Eye (tissue), 1 donor: ENCODE measurements around the gene TRPV4.

Experiments used
- DNase-seq: peaks from one replicate; pipeline ENCODE4 v3.0.0-alpha.2; 2015

The TRPV4 gene

DNA sequence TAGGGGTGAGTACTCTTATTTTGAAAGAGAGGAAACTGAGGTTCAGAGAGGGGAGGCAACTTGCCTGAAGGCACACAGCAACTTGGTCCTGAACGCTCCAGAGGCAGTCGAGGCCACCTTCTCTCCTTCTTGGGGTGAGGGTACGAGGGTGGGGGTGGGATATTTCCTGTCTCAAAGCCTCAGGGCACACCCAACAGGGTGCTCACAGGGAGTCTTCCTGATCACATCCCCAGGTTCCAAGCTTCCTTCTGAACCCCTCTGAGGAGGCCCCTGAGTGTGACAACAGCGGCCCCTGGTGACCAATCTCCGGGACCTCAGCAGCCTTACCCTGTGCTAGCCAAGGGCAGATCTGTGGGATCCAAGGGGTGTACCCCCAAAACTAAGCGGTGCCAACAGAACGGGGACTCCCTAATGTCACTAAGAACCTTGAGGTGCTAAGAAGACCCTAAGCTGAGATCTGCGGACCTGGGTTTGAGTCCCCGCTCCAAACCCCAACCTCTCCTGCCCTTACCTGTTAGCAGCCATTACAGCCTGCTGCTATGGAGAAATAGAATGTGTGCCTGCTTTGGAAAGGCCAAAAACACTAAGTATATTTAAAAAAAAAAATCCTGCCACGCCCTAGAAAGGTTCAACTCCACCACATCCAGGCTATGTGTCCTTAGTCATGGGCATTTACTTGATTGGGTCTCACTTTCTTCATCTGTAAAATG, 57.9 kb downstream of the TRPV4 start:
- DNase-seq = peak; percentile 91

GRCh38 chr12:109773384-109774011, 59.7 kb downstream of the TRPV4 start:
- no peak for DNase-seq

- DNase-seq = no peak
Observed at GRCh38 chr12:109772622-109773321, 60.4 kb downstream of the TRPV4 start.

GRCh38 chr12:109771746-109772621, 61.2 kb downstream of the TRPV4 start:
- DNase-seq = no peak

GRCh38 chr12:109770861-109771670, 62.1 kb downstream of the TRPV4 start:
- no peak for DNase-seq

GRCh38 chr12:109770104-109770860, 62.9 kb downstream of the TRPV4 start:
- no peak for DNase-seq

DNA sequence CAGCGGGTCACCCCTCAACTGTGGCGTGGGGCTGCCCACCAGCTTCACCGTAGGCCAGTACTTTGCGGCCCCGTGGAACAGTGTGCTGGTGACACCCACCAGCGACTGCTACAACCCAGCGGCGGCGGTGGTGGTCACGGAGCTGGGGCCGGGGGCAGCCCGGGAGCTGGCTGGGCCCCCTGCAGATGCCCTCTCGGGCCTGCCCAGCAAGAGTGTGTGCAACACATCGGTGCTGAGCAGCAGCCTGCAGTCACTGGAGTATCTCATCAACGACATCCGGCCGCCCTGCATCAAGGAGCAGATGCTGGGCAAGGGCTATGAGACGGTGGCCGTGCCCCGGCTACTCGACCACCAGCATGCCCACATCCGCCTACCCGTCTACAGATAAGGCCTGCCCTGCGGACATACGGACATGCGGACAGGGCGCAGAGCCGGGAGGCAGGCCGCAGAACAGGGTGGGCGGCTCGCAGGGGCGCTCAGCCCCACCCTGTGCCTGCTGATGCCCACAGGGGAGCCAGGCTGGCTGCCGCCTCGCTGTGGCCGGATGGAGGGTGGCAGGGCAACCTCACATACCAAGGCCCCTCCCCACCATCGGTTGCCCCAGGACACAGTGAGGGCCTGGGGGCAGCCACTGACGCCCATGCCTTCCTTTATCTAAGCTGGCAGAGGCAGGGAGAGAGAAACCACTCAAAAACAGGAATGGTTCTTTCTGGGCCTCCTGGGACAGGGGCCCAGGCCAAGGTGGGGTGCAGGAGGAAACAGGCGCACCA, 64.1 kb downstream of the TRPV4 start:
- DNase-seq = no peak

DNA sequence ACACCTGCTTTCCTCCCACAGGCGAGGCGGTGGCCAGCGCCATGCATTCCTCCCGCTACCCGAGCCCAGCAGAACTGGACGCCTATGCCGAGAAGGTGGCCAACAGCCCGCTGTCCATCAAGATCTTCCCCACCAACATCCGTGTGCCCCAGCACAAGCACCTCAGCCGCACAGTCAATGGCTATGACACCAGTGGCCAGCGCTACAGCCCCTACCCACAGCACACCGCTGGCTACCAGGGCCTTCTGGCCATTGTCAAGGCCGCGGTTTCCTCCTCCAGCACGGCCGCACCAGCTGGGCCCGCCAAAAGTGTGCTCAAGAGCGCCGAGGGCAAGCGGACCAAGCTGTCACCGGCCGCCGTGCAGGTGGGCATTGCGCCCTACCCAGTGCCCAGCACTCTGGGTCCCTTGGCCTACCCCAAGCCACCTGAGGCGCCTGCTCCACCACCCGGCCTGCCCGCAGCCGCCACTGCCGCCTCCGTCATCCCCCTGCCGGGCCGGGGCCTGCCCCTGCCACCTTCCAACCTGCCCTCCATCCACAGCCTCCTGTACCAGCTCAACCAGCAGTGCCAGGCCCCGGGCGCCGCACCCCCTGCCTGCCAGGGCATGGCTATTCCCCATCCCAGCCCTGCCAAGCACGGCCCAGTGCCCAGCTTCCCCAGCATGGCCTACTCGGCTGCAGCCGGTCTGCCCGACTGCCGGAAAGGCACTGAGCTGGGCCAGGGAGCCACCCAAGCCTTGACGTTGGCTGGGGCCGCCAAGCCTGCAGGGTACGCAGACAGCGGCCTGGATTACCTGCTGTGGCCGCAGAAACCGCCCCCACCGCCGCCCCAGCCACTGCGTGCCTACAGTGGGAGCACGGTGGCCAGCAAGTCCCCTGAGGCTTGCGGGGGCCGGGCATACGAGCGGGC, 65.0 kb downstream of the TRPV4 start:
- no peak for DNase-seq

- DNase-seq = no peak
Observed at GRCh38 chr12:109767456-109767855, 65.7 kb downstream of the TRPV4 start.

GRCh38 chr12:109766251-109766778, 66.9 kb downstream of the TRPV4 start:
- no peak for DNase-seq

- no peak for DNase-seq
Observed at GRCh38 chr12:109765446-109765810, 67.8 kb downstream of the TRPV4 start.

GRCh38 chr12:109764776-109765445, 68.3 kb downstream of the TRPV4 start:
- DNase-seq = no peak

DNA sequence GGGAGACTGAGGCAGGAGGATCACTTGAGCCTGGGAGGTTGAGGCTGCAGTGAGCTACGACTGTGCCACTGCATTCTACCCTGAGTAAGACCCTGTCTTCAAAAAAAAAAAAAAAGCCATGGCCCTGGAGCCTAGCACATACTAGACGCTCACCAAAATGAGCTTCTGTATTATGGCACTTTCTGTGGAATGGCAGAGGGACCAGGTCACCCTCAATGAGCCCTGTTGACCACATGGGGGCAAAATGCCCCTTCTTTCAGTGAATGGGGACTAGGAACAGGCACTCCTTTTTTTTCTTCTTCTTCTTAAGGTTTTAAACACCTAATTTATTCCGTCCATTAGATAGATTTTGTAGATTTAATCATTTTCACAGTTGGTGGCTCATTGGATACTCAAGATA, 69.1 kb downstream of the TRPV4 start:
- no peak for DNase-seq

DNA sequence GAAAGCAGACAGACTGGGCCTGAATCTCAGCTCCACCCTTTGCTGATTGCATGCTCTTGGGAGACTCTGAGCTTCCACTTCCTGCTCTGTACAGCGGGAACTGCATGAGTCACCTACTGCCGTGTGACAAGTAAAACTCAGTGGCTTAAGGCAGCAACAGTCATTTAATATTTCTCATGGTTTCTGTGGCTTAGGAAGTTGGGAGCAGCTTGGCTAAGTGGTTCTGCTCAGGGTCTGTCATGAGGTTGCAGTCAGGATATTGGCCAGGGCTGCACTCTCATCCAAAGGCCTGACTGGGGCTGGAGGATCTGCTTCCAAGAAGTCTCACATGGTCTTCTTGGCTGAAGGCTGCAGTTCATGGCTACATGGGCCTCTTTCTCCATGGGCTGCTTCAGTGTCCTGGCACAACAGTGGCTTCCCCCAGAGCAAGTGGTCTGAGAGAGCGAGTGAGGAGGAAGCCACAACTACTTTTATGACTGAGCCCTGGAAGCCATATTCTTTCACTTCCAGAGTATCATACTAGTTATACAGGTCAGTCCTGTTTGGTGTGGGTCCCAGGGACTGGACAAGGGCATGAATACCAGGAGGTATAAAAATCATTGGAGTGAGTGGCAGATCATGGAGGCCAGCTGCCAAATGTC, 69.9 kb downstream of the TRPV4 start:
- DNase-seq = no peak

GRCh38 chr12:109762673-109763191, 70.5 kb downstream of the TRPV4 start:
- DNase-seq = no peak

DNA sequence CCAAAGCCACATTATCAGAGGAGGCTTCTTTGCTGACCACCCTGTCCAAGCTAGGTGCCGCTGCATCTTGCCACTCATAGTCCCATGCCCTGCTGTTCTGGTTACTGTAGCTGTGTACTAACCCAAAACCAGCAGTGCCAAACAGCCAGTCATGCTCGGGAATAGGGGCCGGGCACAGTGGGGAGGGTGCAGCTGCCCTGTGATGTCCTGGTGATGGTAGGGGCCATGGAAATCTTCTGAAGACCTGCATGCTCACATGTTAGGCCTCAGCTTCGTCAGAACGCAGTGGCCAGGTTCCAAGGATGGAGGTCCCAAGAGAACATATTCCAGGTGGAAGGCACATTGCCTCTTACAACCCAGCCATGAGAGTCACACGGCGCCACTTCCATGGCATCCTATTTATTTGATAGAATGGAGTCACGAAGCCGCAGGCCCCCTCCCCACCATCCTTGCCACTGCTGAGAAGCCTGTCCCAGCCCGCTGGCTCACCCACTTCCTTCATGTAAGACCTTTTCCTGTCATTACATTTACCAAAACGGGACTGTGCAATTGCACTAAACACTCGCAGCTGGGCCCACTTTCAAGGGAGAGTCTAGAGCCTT, 71.0 kb downstream of the TRPV4 start:
- no peak for DNase-seq
